HTERT RPE-1 (cell line): ENCODE results near the gene OR10G6.
"Not testable (repeated sequence)": the region's sequence is repeated elsewhere in the genome, so short reads cannot be mapped to it uniquely, and the experiment has no call there.

Source experiments
- in situ Hi-C: fragments of 300-500 bp; cut with MboI; formaldehyde crosslinking; loops from 4 replicates; pipeline ENCODE4 v1.14.3; 2020; ENCODE audit warnings: low sequenced_read_pairs

The OR10G6 gene

GRCh38 chr11:123995119-123995518 lies at the start of gene OR10G6:
TSS of gene OR10G6 (minus strand) at chr11:123995161. CDS start at chr11:123995161, 0 bp downstream.
- in situ Hi-C loops: no loop called here

GRCh38 chr11:124043420-124043819 lies 48.5 kb upstream of the OR10G6 start:
- in situ Hi-C loops: no loop called here

GRCh38 chr11:124041254-124041653 lies 46.3 kb upstream of the OR10G6 start, which contains the start of gene OR10G7:
TSS of gene OR10G7 (minus strand) at chr11:124041325. CDS start at chr11:124039001, 2,324 bp downstream.
- in situ Hi-C loops: no loop called here

- in situ Hi-C loops: no loop called here
Observed at GRCh38 chr11:124039557-124039956, 44.6 kb upstream of the OR10G6 start.

- in situ Hi-C loops: no loop called here
Observed at GRCh38 chr11:124036666-124037065, 41.7 kb upstream of the OR10G6 start.

GRCh38 chr11:124026498-124026897 lies 31.5 kb upstream of the OR10G6 start, which contains the start of gene OR10G8:
TSS of gene OR10G8 (plus strand) at chr11:124026798. CDS start at chr11:124029623, 2,825 bp downstream.
- in situ Hi-C loops: no loop called here

GRCh38 chr11:124015837-124016236 lies 20.9 kb upstream of the OR10G6 start:
- in situ Hi-C loops: not testable (repeated sequence)

- in situ Hi-C loops: no loop called here
Observed at GRCh38 chr11:124012697-124013096, 17.7 kb upstream of the OR10G6 start, which contains the start of gene OR10G4. TSS of gene OR10G4 (plus strand) at chr11:124012997. CDS start at chr11:124015575, 2,578 bp downstream.

GRCh38 chr11:123979311-123979710 lies 15.7 kb downstream of the OR10G6 start:
- in situ Hi-C loops: no loop called here

- in situ Hi-C loops: no loop called here
Observed at GRCh38 chr11:123977731-123978347, 17.1 kb downstream of the OR10G6 start, which contains the start of gene OR10S1. TSS of gene OR10S1 (minus strand) at chr11:123977781. CDS start at chr11:123977664, 117 bp downstream.

- in situ Hi-C loops: no loop called here
Observed at GRCh38 chr11:123976770-123977560, 18.0 kb downstream of the OR10G6 start.

GRCh38 chr11:123973816-123974215 lies 21.1 kb downstream of the OR10G6 start:
- in situ Hi-C loops: no loop called here

- in situ Hi-C loops: no loop called here
Observed at GRCh38 chr11:123956752-123957151, 38.2 kb downstream of the OR10G6 start.

- in situ Hi-C loops: no loop called here
Observed at GRCh38 chr11:123945132-123945531, 49.8 kb downstream of the OR10G6 start.
